ENCODE results near the gene YIPF7.

Gene YIPF7

GRCh38 chr4:44616621-44617020, 34.8 kb downstream of the YIPF7 start:
- no peak for DNase-seq

GRCh38 chr4:44583393-44583792, 68.0 kb downstream of the YIPF7 start:
- DNase-seq, result no peak

GRCh38 chr4:44580231-44580630, 71.2 kb downstream of the YIPF7 start:
- DNase-seq, result no peak

- no peak for DNase-seq
Measured at GRCh38 chr4:44578954-44579353, 72.5 kb downstream of the YIPF7 start.
